ENCODE data around the gene MOCS3.
A peak's percentile ranks its signal among the peaks of the same experiment; 100 is the strongest.

The MOCS3 gene, protein sequence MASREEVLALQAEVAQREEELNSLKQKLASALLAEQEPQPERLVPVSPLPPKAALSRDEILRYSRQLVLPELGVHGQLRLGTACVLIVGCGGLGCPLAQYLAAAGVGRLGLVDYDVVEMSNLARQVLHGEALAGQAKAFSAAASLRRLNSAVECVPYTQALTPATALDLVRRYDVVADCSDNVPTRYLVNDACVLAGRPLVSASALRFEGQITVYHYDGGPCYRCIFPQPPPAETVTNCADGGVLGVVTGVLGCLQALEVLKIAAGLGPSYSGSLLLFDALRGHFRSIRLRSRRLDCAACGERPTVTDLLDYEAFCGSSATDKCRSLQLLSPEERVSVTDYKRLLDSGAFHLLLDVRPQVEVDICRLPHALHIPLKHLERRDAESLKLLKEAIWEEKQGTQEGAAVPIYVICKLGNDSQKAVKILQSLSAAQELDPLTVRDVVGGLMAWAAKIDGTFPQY

GRCh38 chr20:50958615-50959542 is at the start of gene MOCS3:
Gene MOCS3 (plus strand): TSS chr20:50958818. CDS start chr20:50958843, 25 bp downstream.
- intact Hi-C loops (cut with DNase I): loop anchor here (1.0 kb wide), 1 partner anchor 28 kb away; the partner anchor contains the start of gene ADNP
- peak; percentile 61 to 96 (median 91) for DNase-seq

DNA sequence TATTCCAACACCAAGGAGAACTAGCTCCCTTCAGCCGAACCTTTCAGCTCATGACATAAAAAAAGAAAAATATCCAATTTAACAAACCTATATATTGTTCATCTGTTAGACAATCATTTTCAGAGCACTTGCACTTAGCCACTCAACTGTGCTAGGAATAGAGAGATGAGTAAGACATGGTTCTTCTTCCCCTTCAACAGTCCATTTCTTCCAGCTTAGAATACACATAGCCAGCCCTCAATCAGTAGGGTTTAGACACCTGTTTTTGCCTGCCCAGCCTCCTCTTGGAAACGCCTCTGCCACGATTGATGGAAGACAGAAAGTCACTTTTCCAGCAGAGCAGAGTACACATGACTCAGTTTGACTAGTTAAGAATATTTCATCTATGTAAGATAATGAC is 49.2 kb upstream of the MOCS3 start:
- intact Hi-C loops (cut with DNase I): no loop called here

GRCh38 chr20:50911030-50911429 is 47.6 kb upstream of the MOCS3 start:
- intact Hi-C loops (cut with DNase I): no loop called here
- DNase-seq: no peak

More for the DNA sequence above, 49.2 kb upstream of the MOCS3 start:
- DNase-seq: peak in 1 of 42 donors; percentile 18

GRCh38 chr20:50911716-50912115 is 46.9 kb upstream of the MOCS3 start:
- intact Hi-C loops (cut with DNase I): no loop called here
- DNase-seq: no peak

DNA sequence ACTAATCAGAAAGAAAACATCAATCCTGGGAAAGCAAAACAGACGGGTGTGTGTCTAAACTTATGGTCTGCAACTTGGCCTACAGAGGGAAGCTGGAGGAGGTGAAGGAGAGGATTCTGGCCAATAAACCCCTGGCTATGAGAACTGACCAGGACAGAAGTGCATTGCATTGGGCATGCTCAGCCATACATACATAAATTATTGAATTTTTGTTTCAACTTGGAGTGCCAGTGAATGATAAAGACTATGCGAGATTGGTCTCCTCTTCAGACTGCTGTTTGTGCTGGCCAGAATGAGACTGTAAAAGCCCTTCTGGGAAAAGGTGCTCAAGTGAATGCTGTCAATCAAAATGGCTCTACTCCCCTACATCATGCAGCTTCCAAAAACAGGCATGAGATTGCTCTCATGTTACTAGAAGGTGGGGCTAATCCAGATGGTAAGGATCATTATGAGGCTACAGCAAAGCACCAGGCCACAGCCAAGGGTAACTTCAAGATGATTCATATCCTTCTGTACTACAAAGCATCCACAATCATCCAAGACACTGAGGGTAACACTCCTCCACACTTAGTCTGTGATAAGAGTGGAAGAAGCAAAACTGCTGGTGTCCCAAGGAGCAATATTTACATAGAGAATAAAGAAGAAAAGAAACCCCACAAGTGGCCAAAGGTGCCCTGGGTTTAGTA is 44.8 kb upstream of the MOCS3 start:
- no peak for DNase-seq
- intact Hi-C loops (cut with DNase I): no loop called here

DNA sequence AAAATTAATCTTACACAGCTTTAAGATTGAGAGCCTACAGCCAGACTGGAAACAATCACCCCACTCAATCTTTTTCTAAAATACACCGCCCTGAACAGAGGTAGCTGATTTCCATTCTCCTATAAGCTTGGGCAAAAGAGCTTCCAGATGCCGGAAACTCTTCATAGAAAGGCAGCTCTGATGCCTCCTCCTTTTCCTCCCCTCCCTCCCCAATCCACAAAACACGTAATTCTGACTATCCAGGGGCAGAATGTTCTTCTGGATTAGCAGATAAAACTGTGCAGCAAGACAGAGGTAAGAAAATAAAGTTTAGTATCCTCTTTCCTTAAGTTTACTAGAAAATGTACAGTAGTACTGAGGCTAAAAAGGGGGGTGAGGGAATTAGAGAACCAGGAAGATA is 43.2 kb upstream of the MOCS3 start:
- DNase-seq: peak in 2 of 42 donors; percentile 19 to 41
- intact Hi-C loops (cut with DNase I): no loop called here

- intact Hi-C loops (cut with DNase I): no loop called here
- DNase-seq: no peak
Observed at GRCh38 chr20:50916257-50916656, 42.4 kb upstream of the MOCS3 start.

GRCh38 chr20:50916934-50917333 is 41.7 kb upstream of the MOCS3 start:
- DNase-seq: no peak
- intact Hi-C loops (cut with DNase I): no loop called here

- DNase-seq: no peak
- intact Hi-C loops (cut with DNase I): no loop called here
Observed at GRCh38 chr20:50918403-50918802, 40.2 kb upstream of the MOCS3 start.

DNA sequence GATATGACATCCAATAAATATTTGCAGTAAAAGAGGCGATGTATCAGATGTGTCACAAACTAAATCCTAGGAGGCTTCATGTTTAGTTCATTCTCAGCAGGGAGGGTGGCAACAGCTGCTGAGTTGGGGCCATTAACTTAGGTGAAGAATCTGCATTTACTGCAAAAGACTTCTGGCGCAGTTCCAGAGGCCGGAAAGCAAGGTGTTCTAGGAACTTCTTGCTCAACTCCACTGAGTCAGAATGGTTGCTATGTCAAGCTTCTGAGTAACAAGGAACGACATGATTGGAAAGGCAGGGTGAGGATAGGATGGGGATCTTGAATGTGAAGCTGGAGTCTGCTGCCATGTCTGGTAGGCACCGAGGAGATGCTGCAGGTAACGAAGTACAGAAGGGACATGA is 39.1 kb upstream of the MOCS3 start:
- peak in 27 of 42 donors; percentile 10 to 64 (median 36) for DNase-seq
- intact Hi-C loops (cut with DNase I): no loop called here

GRCh38 chr20:50920997-50921396 is 37.6 kb upstream of the MOCS3 start:
- intact Hi-C loops (cut with DNase I): no loop called here
- DNase-seq: no peak

- intact Hi-C loops (cut with DNase I): no loop called here
Observed at GRCh38 chr20:50921803-50922501, 36.7 kb upstream of the MOCS3 start.

DNA sequence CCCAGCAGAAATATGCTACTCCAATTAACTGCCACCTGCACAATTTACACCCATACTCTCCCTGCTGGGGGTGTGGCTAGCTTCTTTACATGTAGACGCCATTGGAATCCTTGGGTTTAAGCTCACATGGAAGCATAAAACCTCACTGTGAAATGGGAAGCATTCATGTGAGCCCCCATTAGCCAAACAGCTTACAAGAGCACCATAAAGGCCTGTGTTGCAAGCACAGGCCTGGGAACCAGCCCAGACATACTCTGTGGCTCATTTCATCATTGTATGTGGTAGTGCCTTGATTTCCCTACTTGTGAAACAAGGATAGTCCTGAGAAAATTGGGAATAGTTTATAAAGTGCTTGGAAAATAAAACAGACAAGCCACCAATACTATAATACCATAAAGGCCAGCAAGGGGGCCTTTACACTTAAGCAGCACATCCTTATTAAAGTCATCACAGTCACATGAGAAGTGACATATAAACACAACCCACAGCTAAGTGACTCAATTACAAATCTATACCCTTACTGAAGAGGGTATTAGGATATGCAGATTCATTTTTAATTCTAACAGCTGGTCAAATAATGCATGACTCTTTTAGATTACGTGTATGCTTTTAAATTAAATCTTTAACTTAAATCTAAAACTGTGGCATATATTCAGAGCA is 34.2 kb upstream of the MOCS3 start:
- no peak for DNase-seq
- intact Hi-C loops (cut with DNase I): no loop called here

More at GRCh38 chr20:50921803-50922501, 36.7 kb upstream of the MOCS3 start:
- DNase-seq: no peak

GRCh38 chr20:50926530-50926929 is 32.1 kb upstream of the MOCS3 start:
- no peak for DNase-seq
- intact Hi-C loops (cut with DNase I): no loop called here

DNA sequence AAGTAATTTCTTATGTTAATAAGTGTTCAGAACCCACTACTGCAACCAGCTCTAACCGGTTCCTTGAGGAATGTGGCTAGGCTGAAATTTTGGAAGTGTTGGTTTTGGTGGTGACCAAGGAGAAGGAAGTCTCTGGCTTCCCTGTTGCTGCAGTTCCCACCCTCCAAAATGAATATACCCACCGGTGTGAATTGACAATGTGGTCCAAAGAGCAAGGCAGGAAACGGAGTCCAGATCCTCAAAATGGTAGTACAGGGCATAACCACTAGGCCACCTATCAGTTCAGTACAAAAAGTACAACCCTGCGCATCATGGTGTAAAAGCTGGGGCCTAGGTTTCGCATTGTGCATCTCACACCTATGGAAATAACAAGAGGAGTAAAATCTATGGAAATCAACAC is 30.1 kb upstream of the MOCS3 start:
- no peak for DNase-seq
- intact Hi-C loops (cut with DNase I): no loop called here

- intact Hi-C loops (cut with DNase I): loop anchor here (2.0 kb wide), 1 partner anchor 135 kb away; the partner anchor contains the start of gene BCAS4
- DNase-seq: peak; percentile 81 to 97 (median 92)
Observed at GRCh38 chr20:50929299-50930138, 29.1 kb upstream of the MOCS3 start.

All from head of caudate nucleus (tissue), 42 donors.